Ascending aorta (tissue), 2 donors: ENCODE measurements around the gene HARBI1. TPM values are rescaled to one million over a fixed set of nuclear protein-coding genes. Genes with fewer than 3 reads are reported as not detected.

ENCODE experiments used
- DNase-seq, 2 donors: peaks; one replicate each; pipeline ENCODE4 v3.0.0-alpha.2; 2019; ENCODE audit warnings: low spot score in 2 of 2
- H3K27ac ChIP-seq, 2 donors: fragments of 200-600 bp; sonication (generic); one replicate each; pipeline ENCODE4 v1.5.1; 2016 to 2017; ENCODE audit warnings: mild to moderate bottlenecking in 1 of 2
- H3K27me3 ChIP-seq: fragments of 200-600 bp; sonication (generic); one replicate; pipeline ENCODE4 v1.5.1; 2017
- H3K36me3 ChIP-seq, 2 donors: fragments of 200-600 bp; sonication (generic); one replicate each; pipeline ENCODE4 v1.5.1; 2016
- H3K4me1 ChIP-seq, 2 donors: fragments of 200-600 bp; sonication (generic); one replicate each; pipeline ENCODE4 v1.5.1; 2016 to 2017; ENCODE audit warnings: mild to moderate bottlenecking in 1 of 2
- H3K4me3 ChIP-seq, 2 donors: fragments of 200-600 bp; sonication (generic); one replicate each; pipeline ENCODE4 v1.5.1; 2016 to 2017; ENCODE audit warnings: mild to moderate bottlenecking in 1 of 2
- H3K9me3 ChIP-seq, 2 donors: fragments of 200-600 bp; sonication (generic); one replicate each; pipeline ENCODE4 v1.5.1; 2016
- CTCF ChIP-seq, 3 experiments: fragments of 200-600 bp in 2 of 3; fragments of 450-650 bp in 1 of 3; sonication (generic) in 2 of 3; IDR thresholded peaks; one replicate each; pipeline ENCODE4 v1.5.1; 2016 to 2019; ENCODE audit warnings: antibody characterized with exemption in 3 of 3, mild to moderate bottlenecking in 1 of 3, moderate library complexity in 1 of 3
- intact Hi-C: fragments of 100-400 bp; cut with DNase I; formaldehyde crosslinking; loops from one replicate; pipeline ENCODE4 v1.15.1; 2023
- total RNA-seq: library from RNA; depleted of rRNA; stranded (reverse); fragments of >200 nt; gene quantifications from one replicate; pipeline ENCODE4 v1.1.0, GENCODE V29; 2016

Gene HARBI1
- not detected for total RNA-seq

DNA sequence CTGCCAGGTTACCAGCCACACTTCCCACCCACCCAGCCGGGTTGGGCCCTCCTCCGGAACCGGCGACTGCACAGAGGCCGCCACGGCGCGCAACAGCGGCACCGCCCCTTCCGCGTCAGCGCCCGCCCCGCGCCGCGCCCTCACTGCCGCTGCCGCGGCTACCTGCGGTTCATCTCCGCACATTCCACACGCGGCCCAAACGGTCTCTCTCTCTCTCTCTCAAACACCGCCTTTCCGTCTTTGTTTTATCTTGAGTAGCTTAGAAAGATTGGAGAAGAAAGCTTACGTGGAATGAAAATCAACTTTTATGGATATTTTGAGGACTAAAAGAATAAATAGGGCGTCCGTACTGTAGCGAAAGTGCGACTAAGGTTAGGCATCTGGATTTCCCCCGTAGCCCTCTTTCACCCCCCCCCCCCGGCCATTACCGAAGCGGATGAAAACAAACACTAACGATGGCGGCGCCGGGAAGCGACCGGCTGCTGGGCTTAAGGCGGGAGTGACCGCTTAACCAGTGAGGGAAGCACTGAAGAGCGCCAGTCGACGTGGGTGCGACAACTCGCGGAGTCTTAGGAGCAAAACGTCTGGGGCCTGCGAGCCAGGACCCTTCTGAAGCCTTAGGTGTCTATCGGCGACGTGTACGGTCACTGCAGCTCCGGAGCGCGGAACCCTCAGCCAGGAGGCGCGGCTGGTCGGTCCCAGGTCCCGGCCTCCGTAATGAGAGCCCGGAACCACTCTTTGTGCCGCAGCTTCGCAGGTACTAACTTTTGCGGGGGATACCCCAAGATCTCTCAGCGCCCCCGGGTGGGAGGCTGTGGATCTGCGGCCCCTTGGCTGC, at the start of gene HARBI1, which contains the start of gene ATG13:
Gene HARBI1 (minus strand): TSS at position 94 of the 838 bp plus-strand sequence. CDS start 990 bp downstream, outside the sequence.
Gene ATG13 (plus strand): TSS at position 420 of the 838 bp plus-strand sequence. CDS start 26,739 bp downstream, outside the sequence.
- peak within 1 kb of the TSS; percentile 98 to 99 for H3K27ac ChIP-seq
- TF ChIP-seq CTCF (IDR thresholded peaks at IDR 0.05): peak; percentile 84 to 86 (median 86)
- no peaks in the 10 kb centered on the region for H3K9me3 ChIP-seq
- peak within 1 kb of the TSS; percentile 96 to 100 for H3K4me3 ChIP-seq
- no peaks in the 10 kb centered on the region for H3K27me3 ChIP-seq
- H3K4me1 ChIP-seq: peaks cover 3 to 19% of the 10 kb centered on the region in 2 donors
- H3K36me3 ChIP-seq: peaks cover 7 to 13% of the 10 kb centered on the region in 2 donors
- peak; percentile 36 to 94 for DNase-seq
- intact Hi-C loops: loop anchor here (1.0 to 10.0 kb wide), 4 partner anchors 23 to 271 kb away; partner anchors contain the start of genes AMBRA1, ARHGAP1, DGKZ and MDK

- no peak for TF ChIP-seq CTCF (IDR thresholded peaks at IDR 0.05)
- Histone ChIP-seq H3K36me3 (peaks cover 53 to 92% of the 10 kb centered on the region in 2 donors), H3K4me1 (peaks cover 6 to 15% of the 10 kb centered on the region in 2 donors), H3K27ac (peak overlapping the region; percentile 60 to 66), H3K27me3 (no peaks in the 10 kb centered on the region), H3K4me3 (no peak overlapping the region), H3K9me3 (no peaks in the 10 kb centered on the region)
- DNase-seq: no peak
- intact Hi-C loops: no loop called here
Observed at GRCh38 chr11:46666516-46666915, 49.5 kb upstream of the HARBI1 start.

DNA sequence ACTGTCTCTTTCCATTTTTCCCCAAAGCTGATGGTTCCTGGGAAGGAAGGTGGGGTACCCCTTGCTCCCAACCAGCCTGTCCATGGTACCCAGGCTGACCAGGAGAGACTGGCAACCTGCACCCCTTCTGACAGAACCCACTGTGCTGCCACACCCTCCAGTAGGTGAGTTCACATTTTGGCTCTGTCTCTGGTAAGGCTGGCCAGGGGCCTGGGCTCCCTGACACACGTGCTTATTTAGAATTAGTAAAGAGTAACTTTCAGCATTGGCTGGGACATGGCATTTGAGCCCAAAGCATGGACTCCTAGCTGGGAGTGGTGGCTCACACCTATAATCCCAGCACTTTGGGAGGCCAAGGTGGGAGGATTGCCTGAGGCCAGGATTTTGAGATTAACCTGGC, 48.3 kb upstream of the HARBI1 start:
- Histone ChIP-seq H3K27me3 (no peaks in the 10 kb centered on the region), H3K9me3 (no peaks in the 10 kb centered on the region), H3K27ac (peak overlapping the region; percentile 60 to 66), H3K4me3 (no peak overlapping the region), H3K36me3 (peaks cover 49 to 92% of the 10 kb centered on the region in 2 donors), H3K4me1 (peaks cover 6 to 15% of the 10 kb centered on the region in 2 donors)
- intact Hi-C loops: no loop called here
- no peak for TF ChIP-seq CTCF (IDR thresholded peaks at IDR 0.05)
- no peak for DNase-seq

DNA sequence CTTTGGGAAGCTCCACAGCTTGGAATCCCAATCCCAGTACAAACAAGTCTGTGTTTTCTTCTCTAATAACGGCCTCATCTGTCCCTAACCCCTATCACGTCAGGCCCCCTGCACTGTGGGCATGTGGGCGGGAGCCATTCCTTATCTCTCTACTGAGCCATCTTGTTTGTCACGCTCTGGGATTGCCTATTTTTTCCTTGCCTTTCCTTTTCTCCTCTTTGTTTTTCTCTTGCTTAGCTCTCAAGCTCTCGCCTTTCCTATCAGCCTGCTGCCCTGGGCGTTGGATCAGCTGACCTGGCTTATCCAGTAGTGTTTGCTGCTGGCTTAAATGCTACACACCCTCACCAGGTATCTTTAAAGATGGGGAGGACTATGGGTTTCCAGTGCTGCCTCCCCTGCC, 47.6 kb upstream of the HARBI1 start:
- DNase-seq: peak in 1 of 2 donors; percentile 37
- Histone ChIP-seq H3K27ac (peak overlapping the region; percentile 60 to 66), H3K36me3 (peaks cover 51 to 92% of the 10 kb centered on the region in 2 donors), H3K27me3 (no peaks in the 10 kb centered on the region), H3K4me1 (peaks cover 6 to 15% of the 10 kb centered on the region in 2 donors), H3K9me3 (no peaks in the 10 kb centered on the region), H3K4me3 (no peak overlapping the region)
- TF ChIP-seq CTCF (IDR thresholded peaks at IDR 0.05): no peak
- intact Hi-C loops: no loop called here

- Histone ChIP-seq H3K27me3 (no peaks in the 10 kb centered on the region), H3K27ac (peak overlapping the region in 1 of 2 donors; percentile 18), H3K36me3 (peaks cover 47 to 92% of the 10 kb centered on the region in 2 donors), H3K9me3 (no peaks in the 10 kb centered on the region), H3K4me3 (no peak overlapping the region), H3K4me1 (peaks cover 6 to 15% of the 10 kb centered on the region in 2 donors)
- TF ChIP-seq CTCF (IDR thresholded peaks at IDR 0.05): no peak
- intact Hi-C loops: no loop called here
- peak in 1 of 2 donors; percentile 40 for DNase-seq
Observed at GRCh38 chr11:46663277-46663940, 46.4 kb upstream of the HARBI1 start.
